Glomerular endothelial cell (primary cell): ENCODE results near the gene CDC42EP5. TPM values are rescaled to one million over a fixed set of nuclear protein-coding genes. Genes with fewer than 3 reads are reported as not detected.
"Not testable (repeated sequence)": the region's sequence is repeated elsewhere in the genome, so short reads cannot be mapped to it uniquely, and the experiment has no call there.

Experiments used
- DNase-seq: peaks from one replicate; pipeline ENCODE4 v3.0.0-alpha.2; 2011; ENCODE audit warnings: low read depth, low spot score; ENCODE audit errors: extremely low read depth
- total RNA-seq: library from RNA; depleted of rRNA; stranded (reverse); fragments of >200 nt; gene quantifications from 2 replicates; pipeline ENCODE4 v1.2.3, GENCODE V29; 2015

Gene CDC42EP5, protein sequence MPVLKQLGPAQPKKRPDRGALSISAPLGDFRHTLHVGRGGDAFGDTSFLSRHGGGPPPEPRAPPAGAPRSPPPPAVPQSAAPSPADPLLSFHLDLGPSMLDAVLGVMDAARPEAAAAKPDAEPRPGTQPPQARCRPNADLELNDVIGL
- total RNA-seq, result 172 and 177 TPM in 2 replicates

DNA sequence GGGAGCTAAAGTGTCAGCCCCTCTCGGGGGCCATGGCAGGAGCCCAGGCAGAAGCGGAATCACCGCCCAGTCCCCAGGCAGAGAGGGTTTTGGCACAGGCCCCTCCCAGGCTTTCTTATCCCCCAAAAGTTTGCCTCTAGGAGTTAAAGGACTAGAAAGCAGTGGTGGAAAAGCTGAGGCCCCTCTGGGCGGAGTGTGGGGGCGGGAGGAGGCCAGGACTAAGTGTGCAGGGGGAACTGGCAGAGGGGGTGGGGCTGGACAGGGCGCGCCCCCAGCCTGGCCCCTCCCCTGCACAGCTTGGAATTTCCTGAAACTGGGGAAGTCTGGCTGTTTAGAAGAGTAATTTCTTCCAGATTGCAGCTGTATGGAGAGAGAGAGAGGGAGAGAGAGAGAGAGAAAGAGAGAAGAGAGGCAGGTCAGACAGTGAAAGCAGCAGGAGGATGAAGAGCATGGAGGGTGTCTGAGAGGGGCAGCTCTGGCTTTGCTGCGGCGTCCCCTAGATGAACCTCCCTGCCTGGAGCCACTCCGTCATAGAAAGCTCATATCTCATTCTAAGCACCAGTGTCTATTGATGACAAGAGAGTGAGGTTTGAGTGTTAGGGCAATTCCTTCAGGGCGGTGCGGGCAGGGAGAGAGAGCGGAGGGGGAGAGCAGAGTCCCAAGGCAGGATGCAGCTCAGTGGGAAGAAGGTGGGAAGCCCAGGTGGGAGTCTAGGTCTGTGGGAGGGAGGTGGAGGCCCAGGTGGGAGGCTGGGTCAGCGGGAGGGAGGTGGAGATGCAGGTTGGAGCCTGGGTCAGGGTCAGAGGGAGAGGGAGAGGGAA is at the start of gene CDC42EP5:
Gene CDC42EP5 (minus strand): TSS at position 226 of the 821 bp plus-strand sequence. CDS start 7,749 bp downstream, outside the sequence.
- DNase-seq, result no peak

GRCh38 chr19:54521860-54522513 is 48.9 kb upstream of the CDC42EP5 start:
- DNase-seq, result no peak

GRCh38 chr19:54521022-54521859 is 48.1 kb upstream of the CDC42EP5 start:
- peak; percentile 77 for DNase-seq

GRCh38 chr19:54518844-54519243 is 45.7 kb upstream of the CDC42EP5 start:
- DNase-seq, result peak; percentile 97

GRCh38 chr19:54517483-54517882 is 44.4 kb upstream of the CDC42EP5 start:
- peak; percentile 64 for DNase-seq

DNA sequence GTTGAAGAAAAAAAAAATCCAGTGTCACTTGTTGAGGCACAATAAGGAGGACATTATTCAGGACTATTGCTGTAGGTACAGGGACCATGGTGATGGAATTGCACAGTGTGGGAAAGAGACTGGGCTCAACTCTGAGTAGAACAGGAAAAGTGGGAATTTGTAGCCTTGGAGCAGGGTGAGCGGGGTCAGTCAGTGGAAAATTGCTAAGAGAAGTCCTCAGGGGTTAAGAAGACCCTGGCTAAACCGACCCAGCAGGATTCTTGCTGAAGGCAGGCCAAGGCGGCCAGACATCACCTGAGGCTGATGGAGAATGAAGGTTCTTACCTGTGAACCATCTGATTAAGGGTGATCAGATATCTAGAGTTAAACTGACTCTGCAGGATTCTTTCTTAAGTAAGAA is 42.1 kb upstream of the CDC42EP5 start:
- DNase-seq, result no peak

DNA sequence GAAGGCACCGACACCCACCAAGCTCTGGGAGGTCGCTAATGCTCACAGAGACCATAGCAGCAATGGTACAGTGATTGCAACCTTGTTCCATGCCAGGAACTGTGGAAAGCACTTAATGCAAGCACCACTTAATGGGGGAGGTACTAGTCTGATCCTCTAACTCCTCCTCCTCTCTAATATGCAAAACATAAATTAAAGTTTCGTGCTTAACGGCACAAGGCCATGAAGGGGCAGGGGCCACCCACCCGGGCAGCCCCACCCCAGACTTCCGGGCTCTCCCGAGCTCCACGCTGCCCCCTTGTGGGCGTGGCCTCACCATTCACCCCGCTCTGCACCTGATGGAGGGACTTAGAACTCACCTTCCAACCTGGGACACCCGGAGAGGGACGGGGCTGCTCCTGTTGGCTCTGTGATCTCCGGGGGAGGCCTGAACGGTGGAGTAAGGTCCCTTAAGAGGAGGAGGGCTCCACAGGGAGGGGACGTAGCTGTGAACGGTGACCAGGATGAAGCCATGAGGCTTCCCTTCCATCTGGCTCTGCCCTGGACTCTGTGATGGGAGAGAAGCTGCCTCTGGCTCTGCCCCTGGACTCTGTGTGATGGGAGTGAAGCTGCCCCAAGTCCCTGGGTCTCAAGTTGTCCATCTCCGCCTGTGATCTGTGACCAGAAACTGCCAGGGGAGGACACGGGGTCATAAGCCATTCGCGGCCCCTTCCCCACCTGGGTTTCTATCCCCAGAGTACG is 36.3 kb upstream of the CDC42EP5 start:
- not testable (repeated sequence) for DNase-seq

GRCh38 chr19:54508487-54508886 is 35.4 kb upstream of the CDC42EP5 start:
- DNase-seq, result not testable (repeated sequence)

- DNase-seq, result no peak
Observed at GRCh38 chr19:54507824-54508223, 34.7 kb upstream of the CDC42EP5 start.

DNA sequence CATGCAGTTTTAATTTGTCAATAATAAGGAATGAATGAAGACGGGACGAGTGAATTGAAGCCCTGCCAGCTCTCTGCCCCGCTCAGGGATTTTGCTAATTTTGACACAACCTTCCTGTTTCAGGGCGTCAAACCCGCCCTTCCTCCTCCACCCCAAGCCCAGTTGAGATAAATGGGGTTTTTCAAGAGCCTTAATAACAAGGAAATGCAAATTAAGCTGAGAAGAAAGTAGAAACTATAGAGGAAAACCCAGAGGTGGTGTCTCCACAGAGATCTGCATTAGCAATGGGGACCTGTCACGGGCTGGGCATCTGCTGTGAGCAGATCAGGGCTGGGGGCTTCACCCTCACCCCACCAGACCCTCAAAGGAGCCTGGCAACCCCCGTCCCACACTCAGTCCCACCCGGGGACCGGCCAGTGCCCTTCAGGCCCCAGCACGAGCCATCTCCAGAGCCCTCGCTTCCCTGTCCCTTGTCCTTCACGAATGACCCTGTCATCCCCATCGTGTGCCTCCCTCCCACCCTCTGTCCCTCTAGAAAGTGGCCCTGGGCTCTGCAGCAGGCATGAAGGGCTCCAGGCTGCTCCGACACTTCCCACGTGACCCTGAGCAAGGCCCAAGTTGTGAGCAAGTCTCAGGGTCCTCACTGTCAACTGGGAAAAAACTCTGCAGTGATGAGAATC is 34.1 kb upstream of the CDC42EP5 start:
- not testable (repeated sequence) for DNase-seq

DNA sequence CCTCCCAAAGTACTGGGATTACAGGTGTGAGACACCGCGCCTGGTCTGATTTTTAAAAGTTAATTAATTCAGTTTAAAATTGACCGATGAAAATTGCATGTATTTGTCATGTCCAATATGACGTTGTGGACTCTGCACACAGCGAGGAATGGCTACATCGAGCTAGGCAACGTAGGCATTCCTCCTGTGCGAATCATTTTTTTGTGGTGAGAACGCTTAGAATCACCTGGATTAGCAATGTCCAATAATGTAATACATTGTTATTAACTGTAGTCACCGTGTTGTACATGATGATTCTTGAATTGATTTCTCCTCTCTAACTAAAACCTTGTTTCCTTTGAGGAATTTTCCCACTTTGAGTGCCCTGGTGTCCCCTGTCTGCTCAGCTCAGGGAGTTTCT is 33.0 kb upstream of the CDC42EP5 start:
- no peak for DNase-seq

DNA sequence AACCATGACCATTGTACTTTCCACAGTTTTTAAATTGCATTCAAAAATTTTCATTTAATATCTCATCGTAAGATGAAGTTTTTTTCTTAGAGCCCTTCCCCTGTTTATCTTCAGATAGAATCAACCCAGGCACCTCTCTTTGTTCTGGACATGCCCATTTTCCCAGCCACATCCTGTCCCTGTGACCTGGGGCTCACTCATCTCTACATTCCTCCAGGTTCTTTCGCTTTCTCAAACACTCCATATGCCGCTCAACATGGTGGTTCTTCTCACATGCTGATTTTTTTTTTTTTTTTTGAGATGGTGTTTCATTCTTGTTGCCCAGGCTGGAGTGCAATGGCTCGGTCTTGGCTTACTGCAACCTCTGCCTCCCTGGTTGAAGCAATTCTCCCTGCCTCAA is 32.4 kb upstream of the CDC42EP5 start:
- DNase-seq, result not testable (repeated sequence)

DNA sequence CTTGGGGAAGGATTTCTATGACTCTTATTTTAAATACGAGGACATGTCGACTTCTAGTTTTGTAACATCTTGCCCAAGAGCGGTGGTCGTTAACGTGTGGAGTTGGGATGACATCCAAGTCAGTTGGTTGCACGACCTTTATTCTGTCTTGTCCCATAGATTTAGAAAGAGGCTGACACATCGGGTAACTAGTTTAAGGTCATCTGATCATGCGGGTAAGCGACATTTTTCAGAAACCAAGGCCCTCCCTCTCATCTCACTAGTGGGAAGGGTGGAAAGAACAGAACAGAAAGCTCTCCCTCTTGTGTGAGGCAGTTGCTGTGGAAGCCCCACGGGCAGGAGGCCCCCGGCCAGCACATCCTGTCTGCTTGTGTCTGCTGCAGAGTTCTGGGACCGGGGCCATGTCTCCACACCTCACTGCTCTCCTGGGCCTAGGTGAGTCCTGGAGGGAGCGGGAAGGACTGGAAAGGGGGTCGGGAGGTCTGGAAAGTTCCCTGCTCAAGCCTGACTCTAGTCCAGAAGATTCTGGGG is 29.5 kb upstream of the CDC42EP5 start, which contains the start of gene LAIR2:
Gene LAIR2 (plus strand): TSS at position 314 of the 531 bp plus-strand sequence. CDS start 88 bp downstream, at position 402.
- no peak for DNase-seq

DNA sequence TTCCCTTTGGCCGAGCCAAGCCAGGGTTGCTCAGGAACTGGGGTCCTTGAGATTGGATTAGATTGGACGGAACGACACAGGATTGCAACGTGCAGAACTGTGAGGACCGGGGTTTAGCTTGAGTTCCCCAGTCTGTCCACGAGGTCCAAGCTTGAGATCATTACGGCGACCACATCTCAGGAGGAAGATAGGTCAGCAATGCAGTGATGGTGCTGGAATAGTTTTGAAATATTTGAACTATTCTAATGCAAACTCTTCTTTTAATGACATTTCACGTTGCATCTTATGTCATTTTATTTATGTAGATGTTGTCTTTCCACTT is 25.3 kb upstream of the CDC42EP5 start:
- not testable (repeated sequence) for DNase-seq

- DNase-seq, result not testable (repeated sequence)
Observed at GRCh38 chr19:54497747-54498450, 24.8 kb upstream of the CDC42EP5 start.

- not testable (repeated sequence) for DNase-seq
Observed at GRCh38 chr19:54495284-54495683, 22.2 kb upstream of the CDC42EP5 start.

GRCh38 chr19:54493967-54494585 is 21.0 kb upstream of the CDC42EP5 start:
- no peak for DNase-seq

GRCh38 chr19:54493056-54493455 is 20.0 kb upstream of the CDC42EP5 start:
- DNase-seq, result not testable (repeated sequence)
